KMS-11 (cell line): ENCODE data around the gene FANCC.

Experiments
- H2AFZ ChIP-seq: fragments of 200-600 bp; sonication (generic); 2 replicates; pipeline ENCODE4 v1.6.1; 2016; ENCODE audit warnings: antibody characterized with exemption, mixed run types, low read depth
- H3K27ac ChIP-seq: fragments of 200-600 bp; sonication (generic); 2 replicates; pipeline ENCODE4 v1.6.1; 2016; ENCODE audit warnings: mild to moderate bottlenecking, mixed run types
- H3K27me3 ChIP-seq: fragments of 200-600 bp; sonication (generic); 2 replicates; pipeline ENCODE4 v1.6.1; 2017; ENCODE audit warnings: mild to moderate bottlenecking, low read depth, mixed run types, moderate library complexity; ENCODE audit not compliant: insufficient read depth
- H3K36me3 ChIP-seq: fragments of 200-600 bp; sonication (generic); 2 replicates; pipeline ENCODE4 v1.6.1; 2017; ENCODE audit warnings: mild to moderate bottlenecking, mixed run types; ENCODE audit not compliant: insufficient read depth
- H3K4me1 ChIP-seq: fragments of 200-600 bp; sonication (generic); 2 replicates; pipeline ENCODE4 v1.6.1; 2016; ENCODE audit warnings: mild to moderate bottlenecking, low read depth, mixed run types; ENCODE audit not compliant: poor library complexity, severe bottlenecking
- H3K4me2 ChIP-seq: fragments of 200-600 bp; sonication (generic); 2 replicates; pipeline ENCODE4 v1.7.0; 2016; ENCODE audit warnings: mild to moderate bottlenecking, mixed run types
- H3K4me3 ChIP-seq: fragments of 200-600 bp; sonication (generic); IDR thresholded peaks from 2 replicates; pipeline ENCODE4 v1.6.1; 2017; ENCODE audit warnings: low read depth, low read length, mixed read lengths; ENCODE audit not compliant: insufficient read depth
- H3K79me2 ChIP-seq: fragments of 200-600 bp; sonication (generic); 2 replicates; pipeline ENCODE4 v1.6.1; 2016; ENCODE audit warnings: low read depth, mixed run types; ENCODE audit not compliant: insufficient read depth
- H3K9ac ChIP-seq: fragments of 200-600 bp; sonication (generic); 2 replicates; pipeline ENCODE4 v1.6.1; 2016; ENCODE audit warnings: mild to moderate bottlenecking, mixed run types
- H4K20me1 ChIP-seq: fragments of 200-600 bp; sonication (generic); 2 replicates; pipeline ENCODE4 v1.6.1; 2016; ENCODE audit warnings: mild to moderate bottlenecking, mixed run types; ENCODE audit not compliant: insufficient read depth
- TF ChIP-seq, protein P1 (sequence below): fragments of 200-600 bp; sonication (generic); conservative IDR thresholded peaks from 2 replicates; pipeline ENCODE4 v1.6.1; 2017; ENCODE audit warnings: low read depth, mild to moderate bottlenecking, antibody characterized with exemption, low read length, moderate library complexity, mixed read lengths

Gene FANCC

GRCh38 chr9:95094002-95094401, 223.5 kb downstream of the FANCC start:
- H3K27me3 ChIP-seq, result no peaks in the 10 kb centered on the region
- H2AFZ ChIP-seq, result no peak overlapping the region
- H4K20me1 ChIP-seq, result no peaks in the 10 kb centered on the region
- no peak overlapping the region for H3K4me2 ChIP-seq
- H3K9ac ChIP-seq, result no peak overlapping the region
- TF ChIP-seq, protein P1, sequence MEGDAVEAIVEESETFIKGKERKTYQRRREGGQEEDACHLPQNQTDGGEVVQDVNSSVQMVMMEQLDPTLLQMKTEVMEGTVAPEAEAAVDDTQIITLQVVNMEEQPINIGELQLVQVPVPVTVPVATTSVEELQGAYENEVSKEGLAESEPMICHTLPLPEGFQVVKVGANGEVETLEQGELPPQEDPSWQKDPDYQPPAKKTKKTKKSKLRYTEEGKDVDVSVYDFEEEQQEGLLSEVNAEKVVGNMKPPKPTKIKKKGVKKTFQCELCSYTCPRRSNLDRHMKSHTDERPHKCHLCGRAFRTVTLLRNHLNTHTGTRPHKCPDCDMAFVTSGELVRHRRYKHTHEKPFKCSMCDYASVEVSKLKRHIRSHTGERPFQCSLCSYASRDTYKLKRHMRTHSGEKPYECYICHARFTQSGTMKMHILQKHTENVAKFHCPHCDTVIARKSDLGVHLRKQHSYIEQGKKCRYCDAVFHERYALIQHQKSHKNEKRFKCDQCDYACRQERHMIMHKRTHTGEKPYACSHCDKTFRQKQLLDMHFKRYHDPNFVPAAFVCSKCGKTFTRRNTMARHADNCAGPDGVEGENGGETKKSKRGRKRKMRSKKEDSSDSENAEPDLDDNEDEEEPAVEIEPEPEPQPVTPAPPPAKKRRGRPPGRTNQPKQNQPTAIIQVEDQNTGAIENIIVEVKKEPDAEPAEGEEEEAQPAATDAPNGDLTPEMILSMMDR, result no peak
- H3K36me3 ChIP-seq, result no peaks in the 10 kb centered on the region
- H3K4me3 ChIP-seq, result no peak overlapping the region
- H3K27ac ChIP-seq, result no peak overlapping the region
- peaks cover 5% of the 10 kb centered on the region for H3K4me1 ChIP-seq
- H3K79me2 ChIP-seq, result no peaks in the 10 kb centered on the region

DNA sequence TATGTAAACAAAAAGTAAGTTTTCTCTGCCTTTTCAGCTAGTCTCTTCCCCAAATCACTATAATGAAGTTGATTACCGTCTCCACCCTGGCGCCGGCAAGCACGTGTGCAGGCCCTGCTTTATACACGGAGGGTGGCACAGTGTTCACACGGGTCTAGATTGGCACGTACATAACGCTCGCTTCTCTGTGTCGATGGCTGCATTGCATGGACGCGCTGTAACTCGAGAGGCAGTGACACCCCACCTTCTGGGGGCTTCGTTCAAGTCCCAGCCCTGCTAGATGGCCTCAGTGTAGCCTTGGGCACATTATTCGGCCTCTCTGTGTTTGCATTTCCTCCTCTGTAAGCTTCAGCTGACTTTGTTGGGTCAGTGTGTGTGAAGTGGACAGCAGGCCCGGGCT, 223.9 kb downstream of the FANCC start:
- TF ChIP-seq, protein P1, result no peak
- no peaks in the 10 kb centered on the region for H3K36me3 ChIP-seq
- H3K27me3 ChIP-seq, result no peaks in the 10 kb centered on the region
- H3K4me2 ChIP-seq, result no peak overlapping the region
- no peaks in the 10 kb centered on the region for H4K20me1 ChIP-seq
- H3K79me2 ChIP-seq, result no peaks in the 10 kb centered on the region
- H3K4me1 ChIP-seq, result peaks cover 5% of the 10 kb centered on the region
- no peak overlapping the region for H3K27ac ChIP-seq
- no peak overlapping the region for H3K9ac ChIP-seq
- no peak overlapping the region for H2AFZ ChIP-seq
- H3K4me3 ChIP-seq, result no peak overlapping the region

- Histone ChIP-seq H3K79me2 (no peaks in the 10 kb centered on the region), H3K27ac (no peak overlapping the region), H3K4me1 (peaks cover 5% of the 10 kb centered on the region), H3K4me3 (no peak overlapping the region), H3K9ac (no peak overlapping the region), H3K4me2 (no peak overlapping the region), H3K27me3 (no peaks in the 10 kb centered on the region), H2AFZ (no peak overlapping the region), H4K20me1 (no peaks in the 10 kb centered on the region), H3K36me3 (no peaks in the 10 kb centered on the region)
- TF ChIP-seq, protein P1, result no peak
Observed at GRCh38 chr9:95092262-95093072, 225.0 kb downstream of the FANCC start.

DNA sequence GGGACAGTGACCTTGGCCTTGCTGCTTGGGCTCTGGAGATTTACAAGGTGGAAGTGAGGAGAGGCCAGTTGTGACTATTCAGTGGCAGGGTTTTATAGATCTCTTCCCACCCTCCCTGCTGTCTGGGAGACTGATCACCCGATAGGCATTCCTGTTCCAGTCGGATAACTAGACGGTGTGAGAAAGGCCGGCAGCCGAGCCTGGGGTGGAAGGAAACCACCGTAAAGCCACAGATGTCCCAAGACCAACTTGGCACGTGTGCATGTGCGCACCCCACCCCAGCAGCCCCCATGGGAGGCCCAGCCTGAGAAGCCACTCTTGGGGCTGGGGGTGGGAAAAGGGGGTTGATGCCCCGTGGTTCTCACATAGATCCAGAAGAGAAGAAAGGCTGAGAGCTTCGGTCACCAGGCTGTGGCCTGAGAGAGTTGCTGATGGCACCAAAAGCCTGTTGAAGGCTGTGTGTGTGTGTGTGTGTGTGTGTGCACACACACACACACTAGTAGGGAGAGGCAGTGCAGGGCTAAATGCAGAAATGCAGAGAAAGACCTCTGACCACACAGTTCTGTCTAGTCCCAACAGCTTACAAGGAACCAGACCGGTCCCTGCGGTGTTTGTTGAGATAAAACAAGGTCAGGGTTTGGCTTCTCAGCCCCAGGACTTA, 225.8 kb downstream of the FANCC start:
- no peak overlapping the region for H2AFZ ChIP-seq
- H3K79me2 ChIP-seq, result no peaks in the 10 kb centered on the region
- TF ChIP-seq, protein P1, result no peak
- no peaks in the 10 kb centered on the region for H3K27me3 ChIP-seq
- H3K9ac ChIP-seq, result no peak overlapping the region
- H3K36me3 ChIP-seq, result no peaks in the 10 kb centered on the region
- no peak overlapping the region for H3K27ac ChIP-seq
- H3K4me1 ChIP-seq, result peaks cover 5% of the 10 kb centered on the region
- H3K4me2 ChIP-seq, result no peak overlapping the region
- no peaks in the 10 kb centered on the region for H4K20me1 ChIP-seq
- no peak overlapping the region for H3K4me3 ChIP-seq
